ENCODE data around the gene NDUFAF3.

DNA sequence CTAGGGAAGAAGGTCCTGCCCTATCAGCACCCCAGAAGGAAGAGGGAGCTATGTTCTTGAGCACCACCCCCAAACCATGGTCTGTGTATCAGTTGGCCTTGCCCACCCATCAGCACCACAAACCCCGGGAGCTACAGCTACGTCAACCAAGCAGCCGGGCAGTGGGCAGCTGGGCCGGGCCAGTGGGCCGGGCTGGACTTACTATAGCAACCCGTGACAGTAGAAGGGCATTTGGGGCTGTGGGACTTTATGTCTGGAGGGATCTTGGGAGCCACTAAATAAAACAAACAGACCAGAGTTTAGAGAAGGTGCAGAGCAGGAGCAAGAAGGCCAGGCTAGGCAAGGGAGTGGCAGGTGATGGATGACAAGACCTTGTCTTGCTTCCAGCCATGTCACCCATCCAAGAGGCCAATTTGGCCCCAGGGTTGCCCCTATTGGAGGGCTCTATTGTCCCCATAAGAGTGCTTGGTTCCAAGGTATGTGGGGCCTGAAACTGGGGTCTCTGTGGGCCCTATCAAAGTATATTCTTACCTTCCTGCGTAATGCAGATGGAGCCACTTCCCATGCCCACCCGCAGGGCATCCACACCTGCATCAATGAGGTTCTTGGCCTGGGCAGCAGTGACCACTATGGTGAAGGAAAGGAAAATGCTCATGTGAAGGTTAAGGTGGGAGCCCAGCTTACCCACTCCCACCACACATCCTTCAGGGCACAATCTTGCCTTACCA is 4.0 kb downstream of the NDUFAF3 start:
- no peak for TF ChIP-seq EZH2 (IDR thresholded peaks at IDR 0.05; ENCODE audit: insufficient read depth, low read length)
- TF ChIP-seq, protein P1, sequence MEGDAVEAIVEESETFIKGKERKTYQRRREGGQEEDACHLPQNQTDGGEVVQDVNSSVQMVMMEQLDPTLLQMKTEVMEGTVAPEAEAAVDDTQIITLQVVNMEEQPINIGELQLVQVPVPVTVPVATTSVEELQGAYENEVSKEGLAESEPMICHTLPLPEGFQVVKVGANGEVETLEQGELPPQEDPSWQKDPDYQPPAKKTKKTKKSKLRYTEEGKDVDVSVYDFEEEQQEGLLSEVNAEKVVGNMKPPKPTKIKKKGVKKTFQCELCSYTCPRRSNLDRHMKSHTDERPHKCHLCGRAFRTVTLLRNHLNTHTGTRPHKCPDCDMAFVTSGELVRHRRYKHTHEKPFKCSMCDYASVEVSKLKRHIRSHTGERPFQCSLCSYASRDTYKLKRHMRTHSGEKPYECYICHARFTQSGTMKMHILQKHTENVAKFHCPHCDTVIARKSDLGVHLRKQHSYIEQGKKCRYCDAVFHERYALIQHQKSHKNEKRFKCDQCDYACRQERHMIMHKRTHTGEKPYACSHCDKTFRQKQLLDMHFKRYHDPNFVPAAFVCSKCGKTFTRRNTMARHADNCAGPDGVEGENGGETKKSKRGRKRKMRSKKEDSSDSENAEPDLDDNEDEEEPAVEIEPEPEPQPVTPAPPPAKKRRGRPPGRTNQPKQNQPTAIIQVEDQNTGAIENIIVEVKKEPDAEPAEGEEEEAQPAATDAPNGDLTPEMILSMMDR (IDR thresholded peaks at IDR 0.05; ENCODE audit: insufficient read depth, low read depth, low read length): no peak
